ENCODE measurements around the gene DDX31.

GRCh38 chr9:132648685-132649084, 21.1 kb downstream of the DDX31 start:
- no peak for TF ChIP-seq GATA2 (IDR thresholded peaks at IDR 0.05; ENCODE audit: low read depth, low read length)
- TF ChIP-seq GATA3 (IDR thresholded peaks at IDR 0.05; ENCODE audit: low read depth, low read length), result no peak
